ENCODE results near the gene C8A.

Gene C8A

GRCh38 chr1:56931686-56932085 lies 77.1 kb downstream of the C8A start:
- no peak for DNase-seq (ENCODE audit: low read depth)
- no peak for TF ChIP-seq CTCF (conservative IDR thresholded peaks at IDR 0.05; ENCODE audit: control insufficient read depth, insufficient read depth, low read depth, low read length)

GRCh38 chr1:56933161-56933560 lies 78.6 kb downstream of the C8A start:
- DNase-seq (ENCODE audit: low read depth), result no peak
- no peak for TF ChIP-seq CTCF (conservative IDR thresholded peaks at IDR 0.05; ENCODE audit: control insufficient read depth, insufficient read depth, low read depth, low read length)
- H3K4me3 ChIP-seq (ENCODE audit: control insufficient read depth, low read depth, low read length), result no peak overlapping the region

More at GRCh38 chr1:56931686-56932085, 77.1 kb downstream of the C8A start:
- no peak overlapping the region for H3K4me3 ChIP-seq (ENCODE audit: control insufficient read depth, low read depth, low read length)

GRCh38 chr1:56933606-56934005 lies 79.0 kb downstream of the C8A start:
- no peak for TF ChIP-seq CTCF (conservative IDR thresholded peaks at IDR 0.05; ENCODE audit: control insufficient read depth, insufficient read depth, low read depth, low read length)
- DNase-seq (ENCODE audit: low read depth), result peak; percentile 42

GRCh38 chr1:56934430-56935060 lies 79.9 kb downstream of the C8A start:
- H3K4me3 ChIP-seq (ENCODE audit: control insufficient read depth, low read depth, low read length), result no peak overlapping the region
- peak; percentile 96 for DNase-seq (ENCODE audit: low read depth)
- no peak for TF ChIP-seq CTCF (conservative IDR thresholded peaks at IDR 0.05; ENCODE audit: control insufficient read depth, insufficient read depth, low read depth, low read length)

More at GRCh38 chr1:56933606-56934005, 79.0 kb downstream of the C8A start:
- no peak overlapping the region for H3K4me3 ChIP-seq (ENCODE audit: control insufficient read depth, low read depth, low read length)

- H3K4me3 ChIP-seq (ENCODE audit: control insufficient read depth, low read depth, low read length), result no peak overlapping the region
- no peak for TF ChIP-seq CTCF (conservative IDR thresholded peaks at IDR 0.05; ENCODE audit: control insufficient read depth, insufficient read depth, low read depth, low read length)
- DNase-seq (ENCODE audit: low read depth), result no peak
Observed at GRCh38 chr1:56938646-56939045, 84.0 kb downstream of the C8A start.

GRCh38 chr1:56939209-56939608 lies 84.6 kb downstream of the C8A start:
- H3K4me3 ChIP-seq (ENCODE audit: control insufficient read depth, low read depth, low read length), result no peak overlapping the region
- DNase-seq (ENCODE audit: low read depth), result no peak
- TF ChIP-seq CTCF (conservative IDR thresholded peaks at IDR 0.05; ENCODE audit: control insufficient read depth, insufficient read depth, low read depth, low read length), result no peak

- no peak overlapping the region for H3K4me3 ChIP-seq (ENCODE audit: control insufficient read depth, low read depth, low read length)
- DNase-seq (ENCODE audit: low read depth), result no peak
- TF ChIP-seq CTCF (conservative IDR thresholded peaks at IDR 0.05; ENCODE audit: control insufficient read depth, insufficient read depth, low read depth, low read length), result no peak
Observed at GRCh38 chr1:56940039-56940438, 85.4 kb downstream of the C8A start.

Measured in fibroblast of mammary gland (primary cell).